ENCODE results near the gene UBE3D.
"Not testable (repeated sequence)": the region's sequence is repeated elsewhere in the genome, so short reads cannot be mapped to it uniquely, and the experiment has no call there.

DNA sequence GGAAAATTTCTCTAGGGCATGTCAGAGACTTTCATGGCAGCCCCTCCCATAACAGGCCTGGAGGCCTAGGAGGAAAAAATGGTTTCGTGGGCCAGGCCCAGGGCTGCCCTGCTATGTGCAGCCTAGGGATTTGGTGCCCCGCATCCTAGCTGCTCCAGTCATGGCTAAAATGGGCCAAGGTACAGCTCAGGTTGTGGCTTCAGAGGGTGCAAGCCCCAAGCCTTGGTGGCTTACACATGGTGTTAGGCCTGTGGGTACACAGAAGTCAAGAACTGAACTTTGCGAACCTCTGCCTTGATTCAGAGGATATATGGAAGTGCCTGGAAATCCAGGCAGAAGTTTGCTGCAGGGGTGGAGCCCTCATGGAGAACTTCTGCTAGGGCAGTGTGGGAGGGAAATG, 134.7 kb downstream of the UBE3D start:
- TF ChIP-seq, protein P1, sequence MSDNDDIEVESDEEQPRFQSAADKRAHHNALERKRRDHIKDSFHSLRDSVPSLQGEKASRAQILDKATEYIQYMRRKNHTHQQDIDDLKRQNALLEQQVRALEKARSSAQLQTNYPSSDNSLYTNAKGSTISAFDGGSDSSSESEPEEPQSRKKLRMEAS (IDR thresholded peaks at IDR 0.05) = not testable (repeated sequence)
- TF ChIP-seq BRCA1 (IDR thresholded peaks at IDR 0.05; ENCODE audit: low read depth, low read length); EP300 (IDR thresholded peaks at IDR 0.05; ENCODE audit: borderline replicate concordance in 1 of 2, low read depth in 2 of 2, low read length in 2 of 2); GABPA (IDR thresholded peaks at IDR 0.05; ENCODE audit: borderline replicate concordance, insufficient read depth, low read length); MAFK (IDR thresholded peaks at IDR 0.05; ENCODE audit: low read depth, low read length); POLR2AphosphoS5 (IDR thresholded peaks at IDR 0.05; ENCODE audit: low read depth, low read length); CREB1 (IDR thresholded peaks at IDR 0.05); POLR2A (IDR thresholded peaks at IDR 0.05; ENCODE audit: control extremely low read depth in 1 of 2, low read depth in 2 of 2, low read length in 2 of 2); KDM1A (IDR thresholded peaks at IDR 0.05; ENCODE audit: borderline replicate concordance, low read length); EGR1 (IDR thresholded peaks at IDR 0.05; ENCODE audit: borderline replicate concordance, low read depth, low read length): not testable (repeated sequence)
- TF ChIP-seq, protein P2, sequence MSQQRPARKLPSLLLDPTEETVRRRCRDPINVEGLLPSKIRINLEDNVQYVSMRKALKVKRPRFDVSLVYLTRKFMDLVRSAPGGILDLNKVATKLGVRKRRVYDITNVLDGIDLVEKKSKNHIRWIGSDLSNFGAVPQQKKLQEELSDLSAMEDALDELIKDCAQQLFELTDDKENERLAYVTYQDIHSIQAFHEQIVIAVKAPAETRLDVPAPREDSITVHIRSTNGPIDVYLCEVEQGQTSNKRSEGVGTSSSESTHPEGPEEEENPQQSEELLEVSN (IDR thresholded peaks at IDR 0.05) = not testable (repeated sequence)
- TF ChIP-seq, protein P3, sequence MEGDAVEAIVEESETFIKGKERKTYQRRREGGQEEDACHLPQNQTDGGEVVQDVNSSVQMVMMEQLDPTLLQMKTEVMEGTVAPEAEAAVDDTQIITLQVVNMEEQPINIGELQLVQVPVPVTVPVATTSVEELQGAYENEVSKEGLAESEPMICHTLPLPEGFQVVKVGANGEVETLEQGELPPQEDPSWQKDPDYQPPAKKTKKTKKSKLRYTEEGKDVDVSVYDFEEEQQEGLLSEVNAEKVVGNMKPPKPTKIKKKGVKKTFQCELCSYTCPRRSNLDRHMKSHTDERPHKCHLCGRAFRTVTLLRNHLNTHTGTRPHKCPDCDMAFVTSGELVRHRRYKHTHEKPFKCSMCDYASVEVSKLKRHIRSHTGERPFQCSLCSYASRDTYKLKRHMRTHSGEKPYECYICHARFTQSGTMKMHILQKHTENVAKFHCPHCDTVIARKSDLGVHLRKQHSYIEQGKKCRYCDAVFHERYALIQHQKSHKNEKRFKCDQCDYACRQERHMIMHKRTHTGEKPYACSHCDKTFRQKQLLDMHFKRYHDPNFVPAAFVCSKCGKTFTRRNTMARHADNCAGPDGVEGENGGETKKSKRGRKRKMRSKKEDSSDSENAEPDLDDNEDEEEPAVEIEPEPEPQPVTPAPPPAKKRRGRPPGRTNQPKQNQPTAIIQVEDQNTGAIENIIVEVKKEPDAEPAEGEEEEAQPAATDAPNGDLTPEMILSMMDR (IDR thresholded peaks at IDR 0.05; ENCODE audit: control extremely low read depth in 1 of 3, insufficient read depth in 1 of 3, low read depth in 1 of 3, low read length in 3 of 3) = not testable (repeated sequence)

All from H1 (cell line).